Activated naive CD8-positive, alpha-beta T cell (primary cell): Measurements from ENCODE around the gene PRKAR2B.
"Not testable (repeated sequence)": the region's sequence is repeated elsewhere in the genome, so short reads cannot be mapped to it uniquely, and the experiment has no call there.

ENCODE experiments used
- H3K27ac Mint-ChIP-seq: one replicate; pipeline ENCODE4 v1.8.0; 2021; ENCODE audit warnings: mixed read lengths
- H3K27me3 Mint-ChIP-seq: one replicate; pipeline ENCODE4 v1.8.0; 2021; ENCODE audit warnings: mixed read lengths
- H3K36me3 Mint-ChIP-seq: one replicate; pipeline ENCODE4 v1.8.0; 2021; ENCODE audit warnings: mixed read lengths
- H3K4me1 Mint-ChIP-seq: one replicate; pipeline ENCODE4 v1.8.0; 2021; ENCODE audit warnings: low read depth, mixed read lengths
- H3K4me3 Mint-ChIP-seq: one replicate; pipeline ENCODE4 v1.8.0; 2021; ENCODE audit warnings: mild to moderate bottlenecking, mixed read lengths
- H3K9me3 Mint-ChIP-seq: one replicate; pipeline ENCODE4 v1.8.0; 2021; ENCODE audit warnings: low read depth, mixed read lengths

The PRKAR2B gene

DNA sequence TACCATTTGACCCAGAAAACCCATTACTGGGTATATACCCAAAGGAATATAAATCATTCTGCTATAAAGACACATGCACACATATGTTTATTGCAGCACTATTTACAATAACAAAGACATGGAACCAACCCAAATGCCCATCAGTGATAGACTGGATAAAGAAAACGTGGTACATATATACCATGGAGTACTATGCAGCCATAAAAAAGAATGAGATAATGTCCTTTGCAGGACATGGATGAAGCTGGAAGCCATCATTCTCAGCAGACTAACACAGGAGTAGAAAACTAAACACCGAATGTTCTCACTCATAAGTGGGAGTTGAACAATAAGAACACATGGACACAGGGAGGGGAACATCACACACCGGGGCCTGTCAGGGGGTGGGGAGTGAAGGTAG is 111.2 kb downstream of the PRKAR2B start:
- not testable (repeated sequence) for H3K27me3 Mint-ChIP-seq, H3K27ac Mint-ChIP-seq, H3K36me3 Mint-ChIP-seq, H3K9me3 Mint-ChIP-seq, H3K4me1 Mint-ChIP-seq, H3K4me3 Mint-ChIP-seq

- no peaks in the 10 kb centered on the region for H3K9me3 Mint-ChIP-seq
- H3K27me3 Mint-ChIP-seq, result no peaks in the 10 kb centered on the region
- no peak overlapping the region for H3K4me3 Mint-ChIP-seq
- no peak overlapping the region for H3K27ac Mint-ChIP-seq
- no peaks in the 10 kb centered on the region for H3K4me1 Mint-ChIP-seq
- H3K36me3 Mint-ChIP-seq, result no peaks in the 10 kb centered on the region
These were observed 112.6 kb downstream of the PRKAR2B start for GRCh38 chr7:107157091-107157490.

DNA sequence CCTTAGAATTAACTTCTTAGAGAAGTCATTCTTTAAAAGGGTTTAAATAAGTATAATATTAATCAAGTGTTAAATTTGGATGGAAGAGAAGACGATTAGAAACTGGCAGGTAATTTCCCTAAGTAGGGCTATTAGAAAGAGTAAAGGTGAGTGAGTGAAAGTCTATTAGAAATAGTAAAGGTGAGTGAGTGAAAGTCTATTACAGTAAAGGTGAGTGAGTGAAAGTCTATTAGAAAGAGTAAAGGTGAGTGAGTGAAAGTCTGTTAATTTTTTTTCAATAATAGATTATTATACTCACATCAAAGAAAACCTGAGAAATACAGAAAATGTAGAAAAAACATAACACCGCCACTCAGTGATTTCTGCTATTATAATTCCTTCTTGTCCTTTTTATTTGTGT is 113.5 kb downstream of the PRKAR2B start:
- Mint-ChIP-seq H3K36me3 (no peaks in the 10 kb centered on the region), H3K4me3 (no peak overlapping the region), H3K4me1 (no peaks in the 10 kb centered on the region), H3K27ac (no peak overlapping the region), H3K9me3 (no peaks in the 10 kb centered on the region), H3K27me3 (no peaks in the 10 kb centered on the region)

- Mint-ChIP-seq H3K36me3 (no peaks in the 10 kb centered on the region), H3K27ac (no peak overlapping the region), H3K27me3 (no peaks in the 10 kb centered on the region), H3K4me1 (no peaks in the 10 kb centered on the region), H3K4me3 (no peak overlapping the region), H3K9me3 (no peaks in the 10 kb centered on the region)
These were observed 115.9 kb downstream of the PRKAR2B start for GRCh38 chr7:107160389-107160788.

DNA sequence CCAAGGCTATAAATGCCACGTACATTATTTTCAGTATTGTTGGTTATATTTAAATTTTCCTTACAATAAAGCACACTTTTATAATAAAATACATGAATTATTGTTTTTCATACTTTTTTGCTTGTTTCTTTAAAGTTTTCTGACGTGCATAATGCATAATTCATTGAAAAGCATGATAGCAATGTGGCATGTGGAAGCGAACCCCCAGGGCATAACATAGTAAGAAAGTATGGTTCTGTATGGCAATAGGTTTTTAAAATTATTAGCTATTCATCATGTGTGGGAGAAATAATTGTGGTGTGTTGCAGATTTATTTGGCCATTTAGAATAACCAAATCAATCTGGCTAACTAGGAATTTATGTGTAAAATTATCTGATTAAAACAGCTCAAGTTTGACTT is 116.9 kb downstream of the PRKAR2B start:
- H3K4me1 Mint-ChIP-seq, result peaks cover 2% of the 10 kb centered on the region
- H3K27me3 Mint-ChIP-seq, result no peaks in the 10 kb centered on the region
- H3K9me3 Mint-ChIP-seq, result no peaks in the 10 kb centered on the region
- H3K27ac Mint-ChIP-seq, result no peak overlapping the region
- H3K36me3 Mint-ChIP-seq, result no peaks in the 10 kb centered on the region
- H3K4me3 Mint-ChIP-seq, result no peak overlapping the region

DNA sequence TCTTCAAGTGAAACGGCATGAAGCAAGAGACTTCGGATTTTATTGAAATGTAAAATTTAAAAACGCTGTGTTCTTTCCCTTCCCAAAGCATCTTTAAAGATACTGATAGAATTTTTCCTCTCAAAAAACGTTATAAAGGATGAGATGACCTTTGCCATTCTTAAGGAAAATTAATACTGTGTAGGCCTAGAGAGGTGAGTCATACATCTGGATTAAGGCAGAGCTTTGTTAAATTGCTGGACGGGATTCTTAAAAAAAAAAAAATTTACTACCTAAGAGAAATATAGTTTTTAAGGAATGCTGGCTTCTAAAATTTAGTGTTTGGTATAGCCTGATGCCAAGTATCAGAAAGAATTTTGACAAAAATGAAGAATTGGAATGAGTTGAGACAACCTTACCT is 118.0 kb downstream of the PRKAR2B start:
- Mint-ChIP-seq H3K36me3 (no peaks in the 10 kb centered on the region), H3K4me3 (no peak overlapping the region), H3K4me1 (peaks cover 9% of the 10 kb centered on the region), H3K27ac (no peak overlapping the region), H3K9me3 (no peaks in the 10 kb centered on the region), H3K27me3 (no peaks in the 10 kb centered on the region)

GRCh38 chr7:107164092-107164491 is 119.6 kb downstream of the PRKAR2B start:
- no peak overlapping the region for H3K27ac Mint-ChIP-seq
- H3K27me3 Mint-ChIP-seq, result no peaks in the 10 kb centered on the region

GRCh38 chr7:107165341-107165740 is 120.8 kb downstream of the PRKAR2B start:
- H3K4me1 Mint-ChIP-seq, result peaks cover 20% of the 10 kb centered on the region
- no peak overlapping the region for H3K4me3 Mint-ChIP-seq
- no peaks in the 10 kb centered on the region for H3K36me3 Mint-ChIP-seq
- H3K9me3 Mint-ChIP-seq, result no peaks in the 10 kb centered on the region
- no peaks in the 10 kb centered on the region for H3K27me3 Mint-ChIP-seq
- no peak overlapping the region for H3K27ac Mint-ChIP-seq

More at GRCh38 chr7:107164092-107164491, 119.6 kb downstream of the PRKAR2B start:
- H3K4me1 Mint-ChIP-seq, result peaks cover 14% of the 10 kb centered on the region
- H3K4me3 Mint-ChIP-seq, result no peak overlapping the region
- H3K9me3 Mint-ChIP-seq, result no peaks in the 10 kb centered on the region
- no peaks in the 10 kb centered on the region for H3K36me3 Mint-ChIP-seq

- H3K27ac Mint-ChIP-seq, result peak overlapping the region; percentile 99
These were observed 122.4 kb downstream of the PRKAR2B start for GRCh38 chr7:107166736-107167426.

DNA sequence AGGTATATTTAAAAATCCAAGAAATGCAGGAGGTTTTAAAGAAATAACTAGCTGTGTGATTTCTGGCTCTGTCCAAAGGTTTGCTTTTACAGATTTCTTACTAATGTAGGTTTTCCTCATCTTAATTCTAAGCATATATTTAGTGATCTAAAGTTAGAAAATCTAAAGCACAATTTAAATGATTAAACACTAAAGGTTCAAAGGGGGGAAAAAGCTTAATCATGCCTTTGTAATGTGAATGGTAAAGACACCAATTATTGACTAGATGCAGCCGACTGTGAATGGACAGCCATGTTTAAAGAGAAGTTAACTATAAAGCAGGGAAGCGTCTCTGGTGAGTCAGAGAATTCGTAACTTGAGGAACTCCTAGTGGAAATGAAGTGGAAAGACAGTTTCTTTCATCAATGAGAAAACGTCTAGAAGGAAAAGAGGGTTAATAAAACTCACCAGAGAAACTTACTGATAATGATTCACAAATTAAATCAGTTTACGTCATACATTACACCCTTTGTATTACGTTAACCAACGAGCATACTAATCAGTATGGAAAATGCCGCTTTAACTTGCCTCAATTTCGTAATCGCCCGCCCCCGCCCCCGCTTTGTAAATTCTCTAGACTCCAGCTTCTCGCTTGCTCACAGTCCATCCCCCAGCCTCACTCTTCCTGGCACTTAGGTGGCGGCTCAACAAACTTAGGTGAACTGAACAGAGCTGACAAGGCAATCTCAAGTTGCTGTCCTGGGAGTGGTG is 123.2 kb downstream of the PRKAR2B start:
- Mint-ChIP-seq H3K27ac (peak overlapping the region; percentile 99), H3K4me1 (peaks cover 39% of the 10 kb centered on the region), H3K36me3 (peaks cover 2% of the 10 kb centered on the region), H3K9me3 (no peaks in the 10 kb centered on the region), H3K4me3 (peak overlapping the region; percentile 98), H3K27me3 (no peaks in the 10 kb centered on the region)

More at GRCh38 chr7:107166736-107167426, 122.4 kb downstream of the PRKAR2B start:
- no peaks in the 10 kb centered on the region for H3K36me3 Mint-ChIP-seq
- H3K4me1 Mint-ChIP-seq, result peaks cover 33% of the 10 kb centered on the region
- no peaks in the 10 kb centered on the region for H3K9me3 Mint-ChIP-seq
- H3K4me3 Mint-ChIP-seq, result peak overlapping the region; percentile 98
- H3K27me3 Mint-ChIP-seq, result no peaks in the 10 kb centered on the region

- peak within 1 kb of the TSS; percentile 98 for H3K4me3 Mint-ChIP-seq
- no peaks in the 10 kb centered on the region for H3K9me3 Mint-ChIP-seq
- H3K27ac Mint-ChIP-seq, result peak within 1 kb of the TSS; percentile 99
- H3K27me3 Mint-ChIP-seq, result no peaks in the 10 kb centered on the region
- H3K36me3 Mint-ChIP-seq, result peaks cover 6% of the 10 kb centered on the region
- H3K4me1 Mint-ChIP-seq, result peaks cover 48% of the 10 kb centered on the region
These were observed 124.0 kb downstream of the PRKAR2B start, which contains the start of gene HBP1 for GRCh38 chr7:107168233-107169119. HBP1 (plus strand) TSS chr7:107169003; CDS start chr7:107179894, 10,891 bp downstream.

DNA sequence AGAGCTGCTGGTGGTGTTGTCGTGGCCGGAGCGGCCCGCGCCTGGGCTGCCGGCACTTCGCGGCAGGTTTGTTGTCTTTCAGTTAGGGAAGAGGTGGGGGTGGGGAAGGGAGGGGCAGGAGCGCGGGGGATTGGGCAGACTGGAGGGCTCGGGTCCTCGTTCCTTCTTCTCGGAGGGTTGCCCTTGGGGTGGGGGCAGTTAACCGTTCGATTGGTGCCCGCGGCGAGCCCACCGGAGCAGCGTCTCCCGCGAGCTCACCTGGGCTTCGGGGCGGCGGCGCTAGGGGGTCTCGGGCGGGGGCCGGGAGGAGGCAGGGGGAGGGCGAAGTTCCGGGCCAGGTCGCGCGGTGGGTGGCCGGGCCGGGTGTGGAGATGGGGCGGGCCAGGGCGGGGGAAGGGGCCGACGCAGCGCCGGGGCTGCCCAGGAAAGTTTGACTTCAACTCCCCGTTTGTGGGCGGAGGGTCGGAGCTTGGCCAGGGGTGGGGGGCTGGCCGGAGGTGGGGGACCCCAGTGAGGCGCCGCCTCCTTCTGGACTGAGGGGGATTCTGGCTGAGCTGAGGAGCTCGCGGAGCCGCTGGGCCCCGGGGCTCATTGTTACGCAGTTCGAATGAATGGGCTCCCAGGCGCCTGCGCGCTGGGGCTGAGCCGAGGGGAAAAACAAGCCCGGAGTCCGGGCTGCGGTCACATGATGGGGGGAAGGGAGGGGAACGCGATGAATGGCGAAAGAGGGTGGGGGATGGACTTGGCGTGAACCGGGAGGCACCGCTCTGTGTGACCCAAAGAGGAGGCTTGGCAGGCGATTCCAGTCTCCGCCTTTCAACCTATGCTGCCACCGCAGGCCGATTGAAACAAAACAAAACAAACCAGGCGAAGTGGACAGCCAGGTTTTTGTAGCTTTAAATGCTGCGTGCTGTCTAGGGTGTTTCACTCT is 124.9 kb downstream of the PRKAR2B start:
- Mint-ChIP-seq H3K4me3 (peak overlapping the region; percentile 98), H3K27ac (peak overlapping the region; percentile 99), H3K27me3 (no peaks in the 10 kb centered on the region), H3K9me3 (no peaks in the 10 kb centered on the region), H3K36me3 (peaks cover 7% of the 10 kb centered on the region), H3K4me1 (peaks cover 57% of the 10 kb centered on the region)

- Mint-ChIP-seq H3K27ac (peak overlapping the region; percentile 99), H3K27me3 (no peaks in the 10 kb centered on the region), H3K9me3 (no peaks in the 10 kb centered on the region), H3K36me3 (peaks cover 7% of the 10 kb centered on the region), H3K4me1 (peaks cover 66% of the 10 kb centered on the region), H3K4me3 (peak overlapping the region; percentile 98)
These were observed 125.8 kb downstream of the PRKAR2B start for GRCh38 chr7:107170051-107170915.
